ENCODE results near the gene RAB36.

- TF ChIP-seq CTCF (IDR thresholded peaks at IDR 0.05; ENCODE audit: low read depth, low read length) (no peak), POLR2A (IDR thresholded peaks at IDR 0.05; ENCODE audit: extremely low read depth, insufficient read length) (no peak), MAX (IDR thresholded peaks at IDR 0.05; ENCODE audit: low read depth, low read length) (no peak), MYC (IDR thresholded peaks at IDR 0.05; ENCODE audit: low read depth, low read length) (no peak)
Observed at GRCh38 chr22:23121000-23121421, 24.3 kb upstream of the RAB36 start.
